IPS-11a (cell line): ENCODE measurements around the gene CRYBA4.
"Not testable (repeated sequence)": the region's sequence is repeated elsewhere in the genome, so short reads cannot be mapped to it uniquely, and the experiment has no call there.

Experiments
- H3K4me3 ChIP-seq: one replicate; pipeline ENCODE4 v1.5.1; 2013; ENCODE audit warnings: low read depth, low read length, control low read depth

The CRYBA4 gene

DNA sequence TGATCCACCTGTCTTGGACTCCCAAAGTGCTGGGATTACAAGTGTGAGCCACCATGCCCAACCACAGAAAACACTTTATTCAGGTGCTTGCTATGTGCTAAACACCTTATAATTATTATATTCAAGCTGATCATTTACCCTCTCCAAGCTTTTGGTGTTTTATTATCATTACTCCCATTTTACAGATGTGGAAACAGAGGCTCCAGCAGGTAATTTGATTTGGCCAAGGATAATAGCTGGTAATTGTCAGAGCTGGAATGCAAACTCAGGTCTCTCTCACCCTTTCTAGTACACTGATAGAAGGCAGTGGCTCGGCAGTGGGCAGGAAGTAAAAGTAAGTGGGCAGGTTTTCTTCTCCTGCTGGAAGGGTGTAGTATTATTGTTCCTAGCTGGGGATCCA is 28.0 kb upstream of the CRYBA4 start:
- H3K4me3 ChIP-seq = no peak overlapping the region

GRCh38 chr22:26597026-26597425 is 24.7 kb upstream of the CRYBA4 start:
- no peak overlapping the region for H3K4me3 ChIP-seq

GRCh38 chr22:26597480-26597879 is 24.3 kb upstream of the CRYBA4 start:
- no peak overlapping the region for H3K4me3 ChIP-seq

DNA sequence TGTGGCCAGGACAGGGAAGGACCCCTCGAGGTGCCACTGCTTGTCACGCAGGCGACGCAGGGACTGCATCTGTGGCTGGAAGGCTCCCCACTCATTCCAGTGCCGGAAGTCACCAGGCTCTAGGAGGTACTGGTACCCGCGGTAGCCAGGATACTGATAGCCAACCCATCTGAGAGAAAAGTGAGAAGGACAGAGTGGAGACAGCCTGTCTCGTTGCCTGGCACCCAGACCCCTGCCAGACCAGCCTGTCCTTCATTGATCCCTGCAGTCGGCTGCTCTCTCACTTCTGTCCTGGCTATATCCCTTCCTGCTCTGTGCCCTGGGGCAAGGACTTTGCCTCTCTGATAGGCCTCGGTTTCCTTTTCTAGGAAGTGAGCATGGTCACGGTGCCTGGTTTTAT is 22.3 kb upstream of the CRYBA4 start:
- H3K4me3 ChIP-seq = no peak overlapping the region

DNA sequence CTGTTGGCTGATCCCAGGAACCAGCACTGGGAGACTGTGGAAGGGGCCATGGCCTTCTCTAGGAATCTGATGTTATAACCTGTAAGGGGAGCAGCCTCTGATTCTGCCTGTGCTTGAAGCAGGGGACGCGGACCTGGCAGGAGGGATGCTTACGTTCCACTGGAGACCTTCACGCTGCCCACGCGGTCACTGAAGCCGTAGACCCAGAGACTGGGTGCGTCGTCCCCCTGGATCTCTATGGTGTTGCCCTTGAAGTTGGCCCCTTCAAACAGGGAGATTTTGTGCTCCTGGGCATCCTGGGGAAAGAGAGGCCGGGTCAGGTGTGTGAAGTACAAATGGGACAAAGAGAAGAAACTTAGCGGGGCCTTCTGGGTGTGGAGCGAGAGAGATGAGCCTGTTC is 20.0 kb upstream of the CRYBA4 start:
- no peak overlapping the region for H3K4me3 ChIP-seq

DNA sequence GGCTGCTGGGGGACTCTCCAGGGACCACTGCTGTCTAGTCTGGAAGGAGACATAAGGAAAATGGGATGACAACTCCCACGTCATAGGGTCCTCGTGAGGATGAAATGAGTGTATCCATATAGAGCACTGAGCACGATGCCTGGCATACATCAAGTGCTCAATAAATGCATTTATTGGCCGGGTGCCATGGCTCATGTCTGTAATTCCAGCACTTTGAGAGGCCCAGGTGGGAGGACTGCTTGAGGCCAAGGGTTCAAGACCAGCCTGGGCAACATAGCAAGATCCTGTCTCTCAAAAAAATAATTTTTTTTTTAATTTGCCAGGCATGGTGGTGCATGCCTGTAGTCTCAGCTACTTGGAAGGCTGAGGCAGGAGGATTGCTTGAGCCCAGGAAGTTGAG is 19.6 kb upstream of the CRYBA4 start:
- H3K4me3 ChIP-seq = no peak overlapping the region

DNA sequence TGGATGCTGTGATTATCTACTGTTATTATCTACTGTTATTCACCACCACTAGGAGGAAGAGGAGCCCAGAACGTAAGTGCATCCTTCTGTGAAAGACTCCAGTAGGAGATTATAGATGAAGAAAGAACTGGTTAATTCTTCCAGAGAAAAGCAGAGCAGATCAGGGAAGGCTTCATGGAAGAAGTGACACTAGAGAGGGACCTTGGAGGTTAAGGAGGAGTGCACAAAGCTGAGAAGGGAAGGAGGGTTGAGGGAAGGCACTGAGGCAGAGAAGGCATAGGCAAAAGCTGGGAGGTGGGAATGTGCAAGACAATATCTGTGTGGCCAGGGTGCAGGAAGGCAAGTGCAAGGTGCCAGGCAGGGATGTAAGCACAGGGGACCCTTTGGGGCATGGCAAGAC is 17.4 kb upstream of the CRYBA4 start:
- no peak overlapping the region for H3K4me3 ChIP-seq

DNA sequence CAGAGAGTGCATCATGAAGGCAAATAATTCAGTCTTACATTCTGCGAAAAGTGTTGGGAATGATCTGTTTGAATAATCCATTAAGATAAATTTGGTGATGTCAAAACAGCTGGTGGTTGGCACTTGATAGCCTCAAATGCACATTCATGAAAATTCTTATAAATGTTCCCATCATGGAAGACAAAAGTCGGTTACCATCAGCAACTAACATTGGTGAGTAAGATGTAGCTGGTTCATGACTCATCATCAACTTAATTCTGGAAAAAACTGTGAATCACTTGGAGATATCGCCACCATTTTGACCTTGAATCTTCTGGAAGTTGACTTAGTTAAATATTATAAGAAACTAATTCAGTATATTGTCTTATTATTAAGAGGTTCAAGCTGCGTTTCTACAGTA is 15.2 kb upstream of the CRYBA4 start:
- no peak overlapping the region for H3K4me3 ChIP-seq

GRCh38 chr22:26608129-26608528 is 13.6 kb upstream of the CRYBA4 start:
- H3K4me3 ChIP-seq = no peak overlapping the region

GRCh38 chr22:26609287-26609686 is 12.5 kb upstream of the CRYBA4 start:
- no peak overlapping the region for H3K4me3 ChIP-seq

DNA sequence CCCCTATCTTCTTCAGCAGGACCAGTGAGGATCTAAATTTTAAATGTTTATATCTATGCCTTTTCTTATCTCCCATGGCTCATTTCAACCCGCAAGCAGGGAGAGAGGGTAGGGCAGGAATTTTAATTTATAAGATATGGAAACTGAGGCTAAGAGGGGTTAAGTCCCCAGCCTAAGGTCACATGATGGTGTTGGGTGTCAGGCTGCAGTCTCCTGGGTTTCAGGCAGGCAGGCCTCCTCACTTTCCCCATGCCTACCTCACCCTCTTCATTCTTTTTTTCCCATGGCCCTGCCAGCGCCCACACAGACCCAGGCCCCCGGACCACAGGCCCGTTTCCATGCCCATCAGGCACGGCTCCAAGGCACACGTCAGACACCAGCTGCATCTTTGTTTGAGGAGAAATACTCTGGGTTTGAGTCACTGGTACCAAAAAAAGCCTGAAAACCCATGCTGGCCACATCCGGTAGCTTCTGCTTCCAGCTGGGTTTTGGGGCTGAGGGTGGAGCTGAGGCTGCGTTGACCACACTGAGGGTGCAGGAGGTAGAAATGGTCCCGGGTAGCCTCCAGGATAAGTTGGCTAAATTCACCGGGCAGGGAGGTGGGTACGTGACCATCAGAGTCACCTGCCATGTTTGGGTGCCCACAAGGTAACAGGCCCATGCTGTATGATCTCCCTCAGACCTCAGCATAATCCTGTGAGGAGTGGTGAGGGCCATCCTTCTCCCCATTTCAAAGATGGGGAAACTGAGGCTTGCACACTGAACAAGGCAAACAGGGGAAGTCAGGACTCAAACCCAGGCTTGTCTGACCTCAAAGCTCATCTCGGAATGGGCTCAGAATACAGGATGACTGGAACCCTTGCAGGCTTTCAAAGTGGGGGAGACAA is 11.4 kb upstream of the CRYBA4 start:
- H3K4me3 ChIP-seq = no peak overlapping the region

DNA sequence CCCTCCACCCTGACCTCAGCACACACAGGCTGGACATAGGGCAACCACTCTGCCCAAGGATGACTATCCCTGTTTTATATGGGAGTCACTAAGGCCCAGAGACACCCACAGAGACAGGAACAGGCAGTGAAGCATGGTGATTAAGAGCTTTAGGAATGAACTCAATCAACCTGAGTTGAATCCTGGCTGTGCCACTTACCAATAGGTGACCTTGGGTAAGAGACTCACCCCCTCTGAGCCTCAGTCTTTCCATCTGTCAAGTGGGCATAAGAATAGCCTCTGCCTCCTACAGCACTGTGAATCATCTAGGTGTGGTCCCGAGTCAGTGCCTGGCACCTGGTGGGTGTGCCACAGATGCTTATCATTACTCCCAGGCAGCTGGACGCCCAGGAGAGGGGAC is 10.8 kb upstream of the CRYBA4 start:
- H3K4me3 ChIP-seq = no peak overlapping the region

GRCh38 chr22:26612652-26613051 is 9.1 kb upstream of the CRYBA4 start:
- H3K4me3 ChIP-seq = no peak overlapping the region

GRCh38 chr22:26613753-26614152 is 8.0 kb upstream of the CRYBA4 start:
- not testable (repeated sequence) for H3K4me3 ChIP-seq

- no peak overlapping the region for H3K4me3 ChIP-seq
Observed at GRCh38 chr22:26614322-26614721, 7.4 kb upstream of the CRYBA4 start.

DNA sequence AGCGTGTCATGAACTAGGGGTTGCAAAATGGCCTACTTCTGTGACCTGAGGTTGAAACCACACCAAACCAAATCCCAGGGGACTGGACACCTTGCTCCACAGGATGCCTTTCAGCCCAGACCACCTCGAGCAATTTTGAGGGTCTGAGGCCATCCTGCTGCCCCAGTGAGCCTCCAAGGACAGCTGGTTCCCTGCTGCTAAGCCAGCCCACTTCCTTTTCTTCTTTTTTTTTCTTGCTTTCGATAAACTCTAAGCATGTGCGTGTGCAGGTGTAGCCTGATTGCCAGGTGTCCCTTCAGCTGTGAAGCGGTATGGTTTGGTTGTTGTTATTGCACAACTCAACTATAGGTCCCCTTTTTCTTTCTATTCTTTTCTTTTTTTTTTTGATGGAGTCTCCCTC is 6.6 kb upstream of the CRYBA4 start:
- H3K4me3 ChIP-seq = no peak overlapping the region

- no peak overlapping the region for H3K4me3 ChIP-seq
Observed at GRCh38 chr22:26615830-26616435, 5.8 kb upstream of the CRYBA4 start.

DNA sequence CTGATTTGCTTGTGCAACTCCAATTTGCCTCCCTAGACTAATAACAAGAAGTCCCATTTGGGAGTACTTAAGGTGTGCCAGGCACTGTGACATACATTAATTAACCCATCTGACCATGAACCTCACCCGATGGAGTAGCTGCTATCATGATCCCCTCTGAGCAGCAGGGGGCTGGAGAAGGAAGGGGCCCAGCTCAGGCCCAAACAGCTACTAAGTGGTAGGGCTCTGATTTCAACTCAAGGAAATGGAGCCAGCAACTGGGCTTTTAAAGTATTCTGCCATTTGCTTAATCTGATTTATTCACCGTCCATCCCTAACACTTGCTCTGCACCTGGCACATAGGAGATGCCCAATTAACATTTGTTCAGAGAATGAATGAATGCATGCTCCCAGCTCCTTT is 5.1 kb upstream of the CRYBA4 start:
- H3K4me3 ChIP-seq = no peak overlapping the region

GRCh38 chr22:26617271-26618199 is 4.2 kb upstream of the CRYBA4 start, which contains the start of gene CRYBB1:
Gene CRYBB1, minus strand, starts transcription at chr22:26618027. Its CDS starts 1,708 bp downstream, at chr22:26616319.
- no peak within 1 kb of the TSS for H3K4me3 ChIP-seq

GRCh38 chr22:26618455-26618854 is 3.3 kb upstream of the CRYBA4 start:
- no peak overlapping the region for H3K4me3 ChIP-seq

DNA sequence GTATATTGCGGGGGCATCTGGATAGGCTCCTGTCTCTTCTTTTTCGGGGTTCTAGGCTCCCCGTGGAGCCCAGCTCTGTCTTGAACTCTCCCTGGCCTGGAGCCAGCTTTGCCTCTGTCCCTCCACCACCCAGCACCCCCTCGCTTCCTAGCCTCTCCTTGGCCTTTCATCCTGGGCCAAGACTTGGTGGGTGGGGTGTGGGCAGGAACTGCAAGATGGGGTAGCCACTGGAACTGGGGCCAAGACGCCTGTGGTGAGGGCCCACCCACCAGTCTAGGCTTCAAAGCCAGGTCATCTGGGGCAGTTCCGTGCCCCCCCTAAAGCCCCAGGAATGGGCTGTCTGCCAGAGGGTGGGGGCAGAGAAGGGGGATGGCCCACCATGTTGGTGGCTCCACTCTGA is 2.3 kb upstream of the CRYBA4 start:
- no peak overlapping the region for H3K4me3 ChIP-seq
